Endothelial cell (in vitro differentiated cells): ENCODE measurements around the gene CENPM. TPM values are rescaled to one million over a fixed set of nuclear protein-coding genes. Genes with fewer than 3 reads are reported as not detected.

Source experiments
- DNase-seq: peaks from one replicate; pipeline ENCODE4 v3.0.0; 2021; ENCODE audit warnings: low spot score
- H3K27ac Mint-ChIP-seq: one replicate; pipeline ENCODE4 v1.8.0; 2021; ENCODE audit warnings: mixed read lengths, inconsistent platforms; ENCODE audit not compliant: unreplicated experiment
- H3K27me3 Mint-ChIP-seq: one replicate; pipeline ENCODE4 v1.8.0; 2021; ENCODE audit warnings: mild to moderate bottlenecking, moderate library complexity, mixed read lengths, inconsistent platforms; ENCODE audit not compliant: unreplicated experiment
- H3K36me3 Mint-ChIP-seq: one replicate; pipeline ENCODE4 v1.8.0; 2021; ENCODE audit warnings: mild to moderate bottlenecking, low read depth, mixed read lengths, inconsistent platforms; ENCODE audit not compliant: unreplicated experiment
- H3K4me1 Mint-ChIP-seq: one replicate; pipeline ENCODE4 v1.8.0; 2021; ENCODE audit warnings: mild to moderate bottlenecking, mixed read lengths, inconsistent platforms; ENCODE audit not compliant: unreplicated experiment
- H3K4me3 Mint-ChIP-seq: one replicate; pipeline ENCODE4 v1.8.0; 2021; ENCODE audit warnings: mild to moderate bottlenecking, mixed read lengths, inconsistent platforms; ENCODE audit not compliant: unreplicated experiment
- H3K9me3 Mint-ChIP-seq: one replicate; pipeline ENCODE4 v1.8.0; 2021; ENCODE audit warnings: mixed read lengths, inconsistent platforms; ENCODE audit not compliant: unreplicated experiment
- total RNA-seq: library from RNA; stranded (reverse); fragmentation: NEBNext Ultra II Directional; extraction: Animal tissue kit (Norgen Biotek cat#: 25700); gene quantifications from one replicate; pipeline ENCODE4 v1.2.1, GENCODE V29; 2021; ENCODE audit not compliant: unreplicated experiment
- TF ChIP-seq, protein P1 (sequence below): fragments of 200-600 bp; sonication (generic); IDR thresholded peaks from one replicate; pipeline ENCODE4 v1.5.0; 2021; ENCODE audit warnings: antibody characterized with exemption; ENCODE audit not compliant: unreplicated experiment

Gene CENPM
- total RNA-seq, 1 donor from 2014 or later = 5.2 TPM

DNA sequence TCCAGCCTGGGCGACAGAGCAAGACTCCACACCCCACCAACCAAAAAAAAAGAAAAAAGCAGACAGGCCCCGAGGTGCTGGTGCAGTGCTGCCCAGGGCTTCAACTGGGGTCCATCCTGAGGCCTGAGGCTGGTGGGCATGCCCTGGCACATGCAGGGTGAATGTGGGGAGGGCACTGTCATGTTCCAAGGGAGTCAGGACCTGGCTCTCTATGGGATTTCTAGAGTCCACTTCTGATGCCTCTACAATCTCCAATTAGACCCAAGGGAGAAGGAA lies 10.1 kb downstream of the CENPM start:
- H3K27me3 Mint-ChIP-seq = peaks cover 4% of the 10 kb centered on the region
- no peak for DNase-seq
- H3K4me3 Mint-ChIP-seq = no peak overlapping the region
- TF ChIP-seq, protein P1, sequence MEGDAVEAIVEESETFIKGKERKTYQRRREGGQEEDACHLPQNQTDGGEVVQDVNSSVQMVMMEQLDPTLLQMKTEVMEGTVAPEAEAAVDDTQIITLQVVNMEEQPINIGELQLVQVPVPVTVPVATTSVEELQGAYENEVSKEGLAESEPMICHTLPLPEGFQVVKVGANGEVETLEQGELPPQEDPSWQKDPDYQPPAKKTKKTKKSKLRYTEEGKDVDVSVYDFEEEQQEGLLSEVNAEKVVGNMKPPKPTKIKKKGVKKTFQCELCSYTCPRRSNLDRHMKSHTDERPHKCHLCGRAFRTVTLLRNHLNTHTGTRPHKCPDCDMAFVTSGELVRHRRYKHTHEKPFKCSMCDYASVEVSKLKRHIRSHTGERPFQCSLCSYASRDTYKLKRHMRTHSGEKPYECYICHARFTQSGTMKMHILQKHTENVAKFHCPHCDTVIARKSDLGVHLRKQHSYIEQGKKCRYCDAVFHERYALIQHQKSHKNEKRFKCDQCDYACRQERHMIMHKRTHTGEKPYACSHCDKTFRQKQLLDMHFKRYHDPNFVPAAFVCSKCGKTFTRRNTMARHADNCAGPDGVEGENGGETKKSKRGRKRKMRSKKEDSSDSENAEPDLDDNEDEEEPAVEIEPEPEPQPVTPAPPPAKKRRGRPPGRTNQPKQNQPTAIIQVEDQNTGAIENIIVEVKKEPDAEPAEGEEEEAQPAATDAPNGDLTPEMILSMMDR = no peak
- no peaks in the 10 kb centered on the region for H3K9me3 Mint-ChIP-seq
- peaks cover 2% of the 10 kb centered on the region for H3K4me1 Mint-ChIP-seq
- H3K27ac Mint-ChIP-seq = no peak overlapping the region
- no peaks in the 10 kb centered on the region for H3K36me3 Mint-ChIP-seq

DNA sequence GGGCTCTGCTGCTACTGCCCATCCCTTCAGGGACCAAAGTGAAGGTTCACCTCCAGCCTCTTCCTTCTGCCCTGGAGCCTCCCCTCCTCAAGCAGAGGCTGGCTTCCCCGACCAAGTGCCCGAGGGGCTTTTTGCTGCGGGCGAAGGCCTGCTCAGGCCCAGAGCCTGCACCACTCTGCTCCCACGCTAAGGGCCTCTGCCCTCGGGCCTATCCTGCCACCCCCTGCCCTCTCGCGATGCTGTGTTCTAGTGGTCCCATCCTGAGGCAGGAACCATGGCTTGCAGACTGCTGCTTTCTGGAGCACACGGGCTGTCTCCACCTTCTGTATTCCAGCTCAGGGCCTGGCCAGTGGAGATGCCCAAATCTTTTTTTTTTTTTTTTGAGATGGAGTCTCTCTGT lies 11.4 kb downstream of the CENPM start:
- no peak for DNase-seq
- H3K27me3 Mint-ChIP-seq = peaks cover 2% of the 10 kb centered on the region
- H3K9me3 Mint-ChIP-seq = no peaks in the 10 kb centered on the region
- TF ChIP-seq, protein P1 = no peak
- H3K36me3 Mint-ChIP-seq = no peaks in the 10 kb centered on the region
- H3K4me1 Mint-ChIP-seq = no peaks in the 10 kb centered on the region
- no peak overlapping the region for H3K27ac Mint-ChIP-seq
- no peak overlapping the region for H3K4me3 Mint-ChIP-seq

DNA sequence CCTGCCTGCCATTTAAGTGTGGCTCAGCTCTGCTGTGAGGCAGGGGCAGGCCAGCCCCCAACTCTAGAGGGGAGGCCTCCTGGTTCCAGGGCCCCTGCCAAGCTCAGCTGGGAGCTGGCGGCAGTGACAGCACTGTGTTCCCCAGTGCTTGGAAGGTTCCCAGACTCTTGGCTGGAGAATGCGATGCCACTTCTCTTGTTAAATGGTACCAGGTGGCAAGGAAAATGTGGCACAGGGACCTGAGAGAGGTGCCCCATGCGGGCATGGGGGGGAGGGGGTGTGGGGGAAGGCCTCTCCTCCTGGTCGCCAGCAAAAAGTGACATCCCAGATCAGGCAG lies 12.0 kb downstream of the CENPM start:
- Mint-ChIP-seq H3K27me3 (peaks cover 2% of the 10 kb centered on the region), H3K4me3 (no peak overlapping the region), H3K9me3 (no peaks in the 10 kb centered on the region), H3K4me1 (no peaks in the 10 kb centered on the region), H3K36me3 (no peaks in the 10 kb centered on the region), H3K27ac (no peak overlapping the region)
- TF ChIP-seq, protein P1 = no peak
- DNase-seq = no peak

DNA sequence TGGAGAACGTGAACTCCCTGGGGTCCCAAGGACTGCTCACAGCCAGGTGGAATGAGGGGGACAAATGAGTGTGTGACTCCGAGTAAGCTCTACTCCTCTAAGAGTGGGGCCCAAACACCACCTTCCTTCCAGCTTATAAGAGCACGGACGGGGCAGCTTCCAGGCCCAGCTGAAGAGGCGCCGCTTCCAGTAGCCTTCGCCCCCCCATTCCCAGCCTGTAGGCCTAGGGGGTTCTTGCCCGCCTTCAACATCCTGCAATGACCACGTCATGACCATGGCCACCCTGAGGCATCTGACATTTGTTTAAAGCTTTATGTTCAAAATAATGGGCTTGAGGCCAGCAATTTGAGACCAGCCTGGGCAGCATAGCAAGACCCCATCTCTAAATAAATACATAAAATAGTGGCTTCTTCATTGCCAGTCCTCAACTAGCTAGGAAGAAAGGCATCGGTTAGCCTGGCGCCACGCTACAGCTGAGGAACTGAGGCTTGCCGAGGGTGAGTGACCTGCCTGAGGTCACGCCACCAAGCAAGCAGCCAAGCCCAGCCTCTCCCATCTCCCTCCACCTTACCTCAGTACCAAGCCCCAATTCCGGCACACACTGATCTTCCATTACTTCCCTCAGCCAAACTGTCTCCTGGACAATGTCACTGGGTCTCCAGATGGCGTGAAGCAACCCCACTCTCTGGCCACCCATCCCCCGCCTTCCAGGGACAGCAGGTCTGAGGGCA lies 12.5 kb downstream of the CENPM start:
- TF ChIP-seq, protein P1 = no peak
- DNase-seq = no peak
- H3K36me3 Mint-ChIP-seq = no peaks in the 10 kb centered on the region
- no peak overlapping the region for H3K4me3 Mint-ChIP-seq
- no peaks in the 10 kb centered on the region for H3K4me1 Mint-ChIP-seq
- H3K27ac Mint-ChIP-seq = no peak overlapping the region
- peaks cover 2% of the 10 kb centered on the region for H3K27me3 Mint-ChIP-seq
- H3K9me3 Mint-ChIP-seq = no peaks in the 10 kb centered on the region

DNA sequence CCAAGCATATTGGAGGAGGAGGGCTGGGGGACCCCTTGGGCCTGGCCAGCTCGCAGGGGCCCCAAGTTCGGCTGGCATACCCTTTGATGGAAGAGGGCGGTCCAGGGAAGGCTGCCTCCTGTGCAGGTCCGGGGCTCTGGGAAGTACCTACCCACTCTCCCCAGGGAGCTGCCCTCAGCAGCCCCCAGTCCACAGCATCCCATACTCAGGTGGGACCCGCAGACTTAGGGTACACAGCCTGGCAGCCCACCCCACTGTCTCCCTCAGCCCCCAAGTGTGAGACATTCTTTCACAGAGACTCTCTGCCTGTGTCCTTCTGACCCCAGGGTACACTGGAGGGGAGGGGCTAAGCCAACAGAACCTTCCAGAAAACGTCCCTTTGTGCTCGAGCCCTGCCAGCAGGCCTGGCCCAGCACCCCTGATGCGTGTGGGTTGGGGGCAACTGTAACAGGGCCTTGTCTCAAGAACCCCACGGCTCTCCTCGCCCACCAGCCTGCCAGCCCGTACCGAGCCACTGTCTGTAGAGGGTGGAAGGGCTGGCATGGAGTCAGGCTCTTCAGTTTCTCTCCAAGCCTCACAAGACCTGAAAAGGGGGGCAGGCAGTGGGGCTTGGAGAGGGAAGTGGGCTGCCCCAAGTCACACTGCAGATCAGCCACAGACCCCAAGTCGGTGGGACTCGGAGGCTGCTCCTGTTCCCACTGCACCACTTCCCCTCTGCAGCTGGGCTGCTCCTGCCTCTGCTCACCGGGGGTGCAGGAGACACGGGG lies 13.4 kb downstream of the CENPM start:
- H3K9me3 Mint-ChIP-seq = no peaks in the 10 kb centered on the region
- TF ChIP-seq, protein P1 = no peak
- H3K4me3 Mint-ChIP-seq = no peak overlapping the region
- H3K36me3 Mint-ChIP-seq = no peaks in the 10 kb centered on the region
- H3K27ac Mint-ChIP-seq = no peak overlapping the region
- peaks cover 2% of the 10 kb centered on the region for H3K27me3 Mint-ChIP-seq
- DNase-seq = no peak
- H3K4me1 Mint-ChIP-seq = no peaks in the 10 kb centered on the region
